B cell (primary cell): ENCODE measurements around the gene CDK5RAP2. TPM values are rescaled to one million over a fixed set of nuclear protein-coding genes. Genes with fewer than 3 reads are reported as not detected.

Experiments
- ATAC-seq: fragments of 200-7000 bp; cut with Tn5 transposase; one replicate; pipeline ENCODE4 v1.10.0; 2021; ENCODE audit warnings: low read depth, mild to moderate bottlenecking, moderate number of reproducible peaks, moderate library complexity
- CTCF ChIA-PET: fragments of 350-600 bp; sonication (Branson Sonifier 250); formaldehyde crosslinking; loops from one replicate; lab custom pipeline; 2021; ENCODE audit warnings: antibody characterized with exemption, inconsistent platforms; lab: Charles Lee
- POLR2A ChIA-PET: fragments of 350-600 bp; sonication (Branson Sonifier 250); formaldehyde crosslinking; loops from one replicate; lab custom pipeline; 2021; ENCODE audit warnings: antibody characterized with exemption; lab: Charles Lee
- DNase-seq: peaks from one replicate; pipeline ENCODE4 v3.0.0; 2013
- H2AFZ ChIP-seq: 2 replicates; pipeline ENCODE4 v1.6.1; 2012; ENCODE audit warnings: mild to moderate bottlenecking, low read depth, low read length; ENCODE audit not compliant: insufficient read depth, poor library complexity, severe bottlenecking
- H3K27ac ChIP-seq, 2 donors: 1 replicate in 1 of 2; 2 replicates in 1 of 2; pipeline ENCODE4 v1.5.1; 2012 to 2013; ENCODE audit warnings: low read length in 2 of 2, mild to moderate bottlenecking in 2 of 2, moderate library complexity in 1 of 2
- H3K27me3 ChIP-seq, 4 experiments: fragments of 200-600 bp in 1 of 4; sonication (generic) in 1 of 4; replicated peaks in 1 of 4; 1 replicate in 2 of 4; 2 replicates in 2 of 4; pipeline versions ENCODE4 v1.6.1 to v1.7.0; 2013 to 2016; ENCODE audit warnings: low read length in 3 of 4, mild to moderate bottlenecking in 2 of 4, mixed read lengths in 1 of 4, moderate library complexity in 1 of 4; ENCODE audit not compliant: insufficient read depth in 4 of 4, control insufficient read depth in 3 of 4; ENCODE audit errors: control extremely low read depth in 1 of 4
- H3K36me3 ChIP-seq, 2 experiments: replicated peaks in 1 of 2; 1 replicate in 1 of 2; 2 replicates in 1 of 2; pipeline versions ENCODE4 v1.6.1 to v1.7.1; 2013; ENCODE audit warnings: low read length in 1 of 2; ENCODE audit not compliant: insufficient read depth in 2 of 2, control insufficient read depth in 1 of 2; ENCODE audit errors: control extremely low read depth in 1 of 2, extremely low read depth in 1 of 2
- H3K4me1 ChIP-seq, 2 donors: fragments of 200-600 bp in 1 of 2; sonication (generic) in 1 of 2; 1 replicate in 1 of 2; 2 replicates in 1 of 2; pipeline versions ENCODE4 v1.5.1 to v1.6.1; 2013 to 2017; ENCODE audit warnings: low read length in 2 of 2; ENCODE audit not compliant: control insufficient read depth in 2 of 2, insufficient read depth in 2 of 2
- H3K4me2 ChIP-seq: replicated peaks from 2 replicates; pipeline ENCODE3; 2012; ENCODE audit warnings: mild to moderate bottlenecking, low read depth, low read length; ENCODE audit not compliant: poor library complexity, severe bottlenecking
- H3K4me3 ChIP-seq, 5 experiments: fragments of 200-600 bp in 1 of 5; sonication (generic) in 1 of 5; 1 replicate in 3 of 5; 2 replicates in 2 of 5; pipeline versions ENCODE4 v1.5.1 to v1.7.0; 2011 to 2016; ENCODE audit warnings: low read length in 4 of 5, mild to moderate bottlenecking in 4 of 5, low read depth in 2 of 5, control low read depth in 1 of 5, moderate library complexity in 1 of 5; ENCODE audit not compliant: insufficient read depth in 1 of 5; ENCODE audit errors: control extremely low read depth in 1 of 5, extremely low read depth in 1 of 5
- H3K79me2 ChIP-seq: fragments of 200-600 bp; sonication (generic); one replicate; pipeline ENCODE4 v1.6.0; 2016; ENCODE audit warnings: low read length; ENCODE audit not compliant: control insufficient read depth, insufficient read depth
- H3K9ac ChIP-seq: fragments of 200-600 bp; sonication (generic); 2 replicates; pipeline ENCODE4 v1.6.1; 2017; ENCODE audit warnings: mild to moderate bottlenecking, low read length, moderate library complexity
- H3K9me3 ChIP-seq, 3 donors: one replicate each; pipeline versions ENCODE4 v1.6.1 to v1.7.1; 2013; ENCODE audit warnings: low read length in 2 of 3; ENCODE audit not compliant: control insufficient read depth in 2 of 3, insufficient read depth in 1 of 3; ENCODE audit errors: control extremely low read depth in 1 of 3
- H4K20me1 ChIP-seq: 2 replicates; pipeline ENCODE4 v1.6.0; 2012; ENCODE audit warnings: mild to moderate bottlenecking, low read length; ENCODE audit not compliant: insufficient read depth, control insufficient read depth, poor library complexity, severe bottlenecking
- H3K27ac Mint-ChIP-seq: one replicate; pipeline ENCODE4 v1.8.0; 2021; ENCODE audit warnings: mixed read lengths
- H3K27me3 Mint-ChIP-seq: one replicate; pipeline ENCODE4 v1.8.0; 2021; ENCODE audit warnings: mixed read lengths
- H3K4me1 Mint-ChIP-seq: one replicate; pipeline ENCODE4 v1.8.0; 2021; ENCODE audit warnings: mixed read lengths
- H3K4me3 Mint-ChIP-seq: one replicate; pipeline ENCODE4 v1.8.0; 2021; ENCODE audit warnings: mixed read lengths
- H3K9me3 Mint-ChIP-seq: one replicate; pipeline ENCODE4 v1.8.0; 2022; ENCODE audit warnings: mixed read lengths; ENCODE audit not compliant: insufficient read depth
- CTCF ChIP-seq: fragments of 200-600 bp; IDR thresholded peaks from one replicate; pipeline ENCODE4 v1.8.0; 2022; ENCODE audit warnings: antibody characterized with exemption, mild to moderate bottlenecking
- EZH2 ChIP-seq: IDR thresholded peaks from 2 replicates; pipeline ENCODE4 v1.6.1; 2012; ENCODE audit warnings: borderline replicate concordance, low read depth, mild to moderate bottlenecking, moderate library complexity, low read length; ENCODE audit not compliant: insufficient read depth, poor library complexity, severe bottlenecking
- WGBS: methylation state at CpG from one replicate; pipeline ENCODE4 v1.1.5; 2013; ENCODE audit warnings: missing lambda C conversion rate; ENCODE audit not compliant: insufficient coverage; 5-methylcytosine and 5-hydroxymethylcytosine counted together
- intact Hi-C: fragments of 100-400 bp; cut with micrococcal nuclease; formaldehyde crosslinking; loops from one replicate; pipeline ENCODE4 v1.10.0; 2022
- polyA plus RNA-seq: library from polyadenylated mRNA; depleted of rRNA; stranded (reverse); fragments of >200 nt; gene quantifications from 2 replicates; pipeline ENCODE4 v1.2.3, GENCODE V29; 2012
- total RNA-seq, 2 donors: library from RNA; stranded (reverse); fragments of 120-200 nt in 1 of 2; gene quantifications; 1 replicate in 1 of 2; 2 replicates in 1 of 2; pipeline versions ENCODE4 v1.2.3 to v1.2.4, GENCODE V29; 2013 to 2022

CDK5RAP2 gene
- total and polyA plus RNA-seq, 2 donors (not counting 1 experiment from before 2014, with no cell fraction given) = 31.3 to 122 TPM

- ChIA-PET POLR2A (no interaction called here), CTCF (no interaction called here)
- Histone ChIP-seq H4K20me1 (no peaks in the 10 kb centered on the region), H3K36me3 (no peaks in the 10 kb centered on the region), H3K27ac (no peak overlapping the region), H3K4me2 (no peak overlapping the region), H3K4me3 (no peak overlapping the region), H3K27me3 (no peaks in the 10 kb centered on the region), H3K4me1 (no peaks in the 10 kb centered on the region), H3K9me3 (peaks cover 0 to 20% (median 0%) of the 10 kb centered on the region in 3 donors), H3K9ac (no peak overlapping the region), H3K79me2 (no peaks in the 10 kb centered on the region), H2AFZ (no peak overlapping the region)
- intact Hi-C loops = no loop called here
- H3K27ac Mint-ChIP-seq = no peak overlapping the region
- TF ChIP-seq EZH2 = no peak
- TF ChIP-seq CTCF = no peak
- H3K9me3 Mint-ChIP-seq = peaks cover 2% of the 10 kb centered on the region
- DNase-seq (no peak), ATAC-seq (no peak)
- no peak overlapping the region for H3K4me3 Mint-ChIP-seq
- no peaks in the 10 kb centered on the region for H3K4me1 Mint-ChIP-seq
- 100% methylated on average over 1 of the region's 1 CpG for WGBS
- no peaks in the 10 kb centered on the region for H3K27me3 Mint-ChIP-seq
These were observed 205.7 kb downstream of the CDK5RAP2 start for GRCh38 chr9:120374239-120374638.

GRCh38 chr9:120372040-120372439 lies 207.9 kb downstream of the CDK5RAP2 start:
- H2AFZ ChIP-seq = no peak overlapping the region
- CTCF ChIA-PET = no interaction called here
- TF ChIP-seq EZH2 = no peak
- no peak for TF ChIP-seq CTCF
- no peaks in the 10 kb centered on the region for H3K27me3 Mint-ChIP-seq
- no peaks in the 10 kb centered on the region for H3K4me1 Mint-ChIP-seq
- peaks cover 3% of the 10 kb centered on the region for H3K9me3 Mint-ChIP-seq
- intact Hi-C loops = no loop called here
- peaks cover 0 to 13% (median 0%) of the 10 kb centered on the region in 3 donors for H3K9me3 ChIP-seq
- no peak overlapping the region for H3K4me2 ChIP-seq
- no peaks in the 10 kb centered on the region for H3K79me2 ChIP-seq
- H3K36me3 ChIP-seq = no peaks in the 10 kb centered on the region
- DNase-seq = no peak
- POLR2A ChIA-PET = no interaction called here
- no peak for ATAC-seq
- H3K4me3 ChIP-seq = no peak overlapping the region
- no peak overlapping the region for H3K27ac ChIP-seq
- H4K20me1 ChIP-seq = no peaks in the 10 kb centered on the region
- H3K4me1 ChIP-seq = no peaks in the 10 kb centered on the region
- WGBS = no CpG with 5 or more reads among the region's 2 CpGs
- no peaks in the 10 kb centered on the region for H3K27me3 ChIP-seq
- H3K27ac Mint-ChIP-seq = no peak overlapping the region
- no peak overlapping the region for H3K4me3 Mint-ChIP-seq
- no peak overlapping the region for H3K9ac ChIP-seq
